Psoas muscle (tissue), 8 donors: ENCODE measurements around the gene SHISAL1. TPM values are rescaled to one million over a fixed set of nuclear protein-coding genes. Genes with fewer than 3 reads are reported as not detected.

ENCODE experiments used
- ATAC-seq, 4 donors: fragments of 200-7000 bp; cut with Tn5 transposase; one replicate each; pipeline ENCODE4 v1.9.1; 2020; ENCODE audit warnings: moderate library complexity in 3 of 4, mild to moderate bottlenecking in 2 of 4
- DNase-seq, 2 donors: peaks; one replicate each; pipeline ENCODE4 v3.0.0-alpha.2; 2020
- H3K27ac ChIP-seq: fragments of 200-600 bp; one replicate; pipeline ENCODE4 v1.8.0; 2022
- H3K27me3 ChIP-seq, 3 donors: fragments of 200-600 bp in 1 of 3; one replicate each; pipeline versions ENCODE4 v1.6.1 to v1.8.0; 2013 to 2022; ENCODE audit warnings: low read length in 2 of 3, mild to moderate bottlenecking in 2 of 3, moderate library complexity in 1 of 3; ENCODE audit not compliant: insufficient read depth in 3 of 3
- H3K36me3 ChIP-seq, 2 donors: fragments of 200-600 bp in 1 of 2; one replicate each; pipeline versions ENCODE4 v1.6.1 to v1.8.0; 2013 to 2022; ENCODE audit warnings: low read depth in 1 of 2, mild to moderate bottlenecking in 1 of 2, moderate library complexity in 1 of 2; ENCODE audit not compliant: insufficient read depth in 1 of 2
- H3K4me1 ChIP-seq: fragments of 200-600 bp; one replicate; pipeline ENCODE4 v1.8.0; 2022
- H3K4me3 ChIP-seq: fragments of 200-600 bp; one replicate; pipeline ENCODE4 v1.8.0; 2022; ENCODE audit warnings: mild to moderate bottlenecking
- H3K9me3 ChIP-seq: fragments of 200-600 bp; one replicate; pipeline ENCODE4 v1.8.0; 2022
- CTCF ChIP-seq: fragments of 200-600 bp; IDR thresholded peaks from one replicate; pipeline ENCODE4 v1.8.0; 2022; ENCODE audit warnings: antibody characterized with exemption
- WGBS, 3 donors: extraction: QIAGEN DNeasy Blood & Tissue Kit; methylation state at CpG; one replicate each; pipeline versions ENCODE4 v1.1.6 to v1.1.7; 2013; 5-methylcytosine and 5-hydroxymethylcytosine counted together
- intact Hi-C, 2 donors: fragments of 100-400 bp; cut with DNase I; formaldehyde crosslinking; loops; one replicate each; pipeline versions ENCODE4 v1.11.0 to v1.14.2; 2022
- polyA plus RNA-seq, 3 donors: library from polyadenylated mRNA; stranded (reverse); fragments of 200-250 nt; gene quantifications; one replicate each; pipeline ENCODE4 v1.2.3, GENCODE V29; 2013
- total RNA-seq, 4 donors: library from RNA; stranded (reverse); fragmentation: NEBNext Ultra II Directional in 2 of 4; extraction: Animal tissue kit (Norgen Biotek cat#: 25700) in 2 of 4; gene quantifications; one replicate each; pipeline versions ENCODE4 v1.2.1 to v1.2.4, GENCODE V29; 2021 to 2023
- donor health status: healthy with polysubstance abuse.
- donor health status: DM: no; HTN: no; CAD: no; lungs with moderate emphysema.
- donor health status: Bipolar disorder and iron deficiency.
- donor health status: healthy.
- donor health status: DM: yes; HTN: yes; CAD: no.
- donor health status: DM: no; HTN: no; CAD: no.
- donor health status: DM: no; HTN: no; CAD: no.
- donor health status: DM: yes; HTN: yes; CAD: no.

Gene SHISAL1
- total and polyA plus RNA-seq, 7 donors = 0.01 to 0.24 (median 0.06) TPM; not detected in 1

GRCh38 chr22:44213489-44214043 lies 99.2 kb downstream of the SHISAL1 start:
- H3K4me3 ChIP-seq = no peak overlapping the region
- WGBS, 3 donors = 82 to 95% (median 93%) methylated on average over 3 of the region's 3 CpGs
- peaks cover 6% of the 10 kb centered on the region for H3K4me1 ChIP-seq
- TF ChIP-seq CTCF = no peak
- H3K36me3 ChIP-seq = no peaks in the 10 kb centered on the region
- intact Hi-C loops = no loop called here
- no peak for ATAC-seq
- DNase-seq = no peak
- H3K27ac ChIP-seq = no peak overlapping the region
- H3K9me3 ChIP-seq = no peaks in the 10 kb centered on the region
- H3K27me3 ChIP-seq = peaks cover 0 to 4% (median 0%) of the 10 kb centered on the region in 3 donors

DNA sequence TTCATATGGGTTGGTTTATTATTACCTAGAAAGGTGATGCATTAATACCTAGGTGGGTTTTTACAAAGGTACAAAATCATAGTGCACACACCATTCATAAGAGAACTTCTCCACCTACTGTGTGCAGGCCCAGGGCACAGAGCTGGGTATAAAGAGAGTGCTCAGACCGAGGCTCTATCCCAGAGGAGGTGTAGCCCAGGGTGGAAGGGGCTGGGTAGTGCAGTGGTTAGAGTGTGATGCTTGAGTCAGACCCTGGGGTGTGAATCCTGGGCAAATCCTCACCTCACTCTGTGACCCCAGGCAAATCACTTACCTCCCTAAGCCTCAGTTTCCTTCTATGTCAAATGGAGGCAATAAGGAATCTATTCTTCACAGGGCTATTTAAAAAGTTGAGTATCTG lies 99.8 kb downstream of the SHISAL1 start:
- WGBS, 3 donors = 92 to 100% (median 96%) methylated on average over 1 of the region's 1 CpG
- intact Hi-C loops = no loop called here

GRCh38 chr22:44211946-44212930 lies 100.5 kb downstream of the SHISAL1 start:
- intact Hi-C loops = no loop called here
- H3K27me3 ChIP-seq = peaks cover 0 to 4% (median 0%) of the 10 kb centered on the region in 3 donors
- no peak for TF ChIP-seq CTCF
- no peaks in the 10 kb centered on the region for H3K36me3 ChIP-seq
- DNase-seq (no peak), ATAC-seq (peak in 1 of 4 donors; percentile 35)
- H3K4me1 ChIP-seq = peaks cover 6% of the 10 kb centered on the region
- no peaks in the 10 kb centered on the region for H3K9me3 ChIP-seq
- WGBS, 3 donors = 12 to 18% (median 18%) methylated on average over 12 of the region's 12 CpGs
- no peak overlapping the region for H3K27ac ChIP-seq
- no peak overlapping the region for H3K4me3 ChIP-seq

More for the DNA sequence above, 99.8 kb downstream of the SHISAL1 start:
- H3K27ac ChIP-seq = no peak overlapping the region
- H3K36me3 ChIP-seq = no peaks in the 10 kb centered on the region
- no peaks in the 10 kb centered on the region for H3K9me3 ChIP-seq
- no peak overlapping the region for H3K4me3 ChIP-seq
- no peak for TF ChIP-seq CTCF
- peaks cover 0 to 4% (median 0%) of the 10 kb centered on the region in 3 donors for H3K27me3 ChIP-seq
- H3K4me1 ChIP-seq = peaks cover 6% of the 10 kb centered on the region
- DNase-seq = no peak
- no peak for ATAC-seq

GRCh38 chr22:44211256-44211945 lies 101.3 kb downstream of the SHISAL1 start:
- peaks cover 0 to 4% (median 0%) of the 10 kb centered on the region in 3 donors for H3K27me3 ChIP-seq
- WGBS, 3 donors = 54 to 57% (median 56%) methylated on average over 6 of the region's 6 CpGs
- H3K27ac ChIP-seq = no peak overlapping the region
- no peak overlapping the region for H3K4me3 ChIP-seq
- DNase-seq = no peak
- H3K36me3 ChIP-seq = no peaks in the 10 kb centered on the region
- TF ChIP-seq CTCF = no peak
- no peak for ATAC-seq
- peaks cover 6% of the 10 kb centered on the region for H3K4me1 ChIP-seq
- H3K9me3 ChIP-seq = no peaks in the 10 kb centered on the region
- intact Hi-C loops = no loop called here
